Heart left ventricle (tissue), 16 donors: ENCODE data around the gene PBX1. TPM values are rescaled to one million over a fixed set of nuclear protein-coding genes. Genes with fewer than 3 reads are reported as not detected.

Experiments used
- ATAC-seq, 4 donors: fragments of 200-7000 bp; cut with Tn5 transposase; one replicate each; pipeline ENCODE4 v1.9.1; 2020 to 2022; ENCODE audit warnings: moderate library complexity in 4 of 4, mild to moderate bottlenecking in 3 of 4, moderate number of reproducible peaks in 1 of 4
- DNase-seq, 5 donors: peaks; one replicate each; pipeline ENCODE4 v3.0.0-alpha.2; 2020
- H3K27ac ChIP-seq, 12 donors: fragments of 200-600 bp; sonication (generic) in 4 of 12; one replicate each; pipeline versions ENCODE4 v1.5.0 to v1.8.0; 2016 to 2022; ENCODE audit warnings: mild to moderate bottlenecking in 2 of 12
- H3K27me3 ChIP-seq, 9 donors: fragments of 200-600 bp; sonication (generic) in 2 of 9; one replicate each; pipeline versions ENCODE4 v1.5.1 to v1.8.0; 2016 to 2022; ENCODE audit warnings: mild to moderate bottlenecking in 3 of 9
- H3K36me3 ChIP-seq, 9 donors: fragments of 200-600 bp; sonication (generic) in 2 of 9; one replicate each; pipeline versions ENCODE4 v1.5.0 to v1.8.0; 2018 to 2022; ENCODE audit warnings: mild to moderate bottlenecking in 2 of 9
- H3K4me1 ChIP-seq, 12 donors: fragments of 200-600 bp; sonication (generic) in 4 of 12; one replicate each; pipeline versions ENCODE4 v1.5.0 to v1.8.0; 2016 to 2022; ENCODE audit warnings: mild to moderate bottlenecking in 3 of 12
- H3K4me3 ChIP-seq, 12 donors: fragments of 200-600 bp; sonication (generic) in 4 of 12; one replicate each; pipeline versions ENCODE4 v1.5.0 to v1.8.0; 2017 to 2022; ENCODE audit warnings: mild to moderate bottlenecking in 9 of 12, moderate library complexity in 4 of 12
- H3K9me3 ChIP-seq, 12 donors: fragments of 200-600 bp; sonication (generic) in 4 of 12; one replicate each; pipeline versions ENCODE4 v1.5.0 to v1.8.0; 2016 to 2022; ENCODE audit warnings: mild to moderate bottlenecking in 1 of 12
- POLR2A ChIP-seq, 2 donors: fragments of 450-650 bp; IDR thresholded peaks; one replicate each; pipeline ENCODE4 v1.6.1; 2017; ENCODE audit warnings: antibody characterized with exemption in 2 of 2, mild to moderate bottlenecking in 2 of 2, moderate library complexity in 2 of 2
- WGBS, 4 donors: extraction: QIAGEN DNeasy Blood & Tissue Kit in 2 of 4; methylation state at CpG; one replicate each; pipeline versions ENCODE4 v1.1.5 to v1.1.7; 2013 to 2018; 5-methylcytosine and 5-hydroxymethylcytosine counted together
- intact Hi-C, 10 donors: fragments of 100-400 bp; cut with DNase I; formaldehyde crosslinking; loops; one replicate each; pipeline versions ENCODE4 v1.11.1 to v1.14.2; 2022
- polyA plus RNA-seq, 2 donors: library from polyadenylated mRNA; stranded (reverse); fragments of 200-250 nt; gene quantifications; one replicate each; pipeline ENCODE4 v1.2.3, GENCODE V29; 2013
- total RNA-seq, 9 donors: library from RNA; depleted of rRNA in 2 of 9; stranded (reverse); fragments of >200 nt in 2 of 9; fragmentation: NEBNext Ultra II Directional in 3 of 9; extraction: Animal tissue kit (Norgen Biotek cat#: 25700) in 3 of 9; gene quantifications; one replicate each; pipeline versions ENCODE4 v1.1.0 to v1.2.4, GENCODE V29; 2016 to 2023
- TF ChIP-seq, protein P1 (sequence below), 12 donors: fragments of 200-600 bp; sonication (generic) in 4 of 12; IDR thresholded peaks; one replicate each; pipeline versions ENCODE4 v1.5.0 to v1.8.0; 2018 to 2022; ENCODE audit warnings: antibody characterized with exemption in 12 of 12, mild to moderate bottlenecking in 5 of 12
- donor health status: ischemic (EF 13 %, LVEDD 7.1; RV severe dilation, severe dysfunction).
- donor health status: healthy with polysubstance abuse.
- donor health status: DM: no; HTN: yes; CAD: no.
- donor health status: DM: no; HTN: no; CAD: no.
- donor health status: ischemic (EF 25% LVEDD 6.9; RV normal size, moderate dysfunction).
- donor health status: ischemic (EF 25% LVEDD 5.7; RV mildly dilated, moderate dysfunction).
- donor health status: healthy.
- donor health status: DM: yes; HTN: yes; CAD: no.
- donor health status: ischemic (EF 35%, LVEDD 5.7; RV mildly dilated, moderate dysfunction).
- donor health status: nonischemic (EF 11% LVEDD 7.7; RV severe dilation, severe dysfunction).
- donor health status: DM: yes; HTN: yes; CAD: no.
- donor health status: PGD.
- donor health status: ischemic (EF 29% LVEDD 5.4; RV normal size, mild dysfunction).
- donor health status: nonischemic (EF 23%, LVEDD 6.1; RV moderate dilation, normal function).

The PBX1 gene
- total and polyA plus RNA-seq, 11 donors: 15.2 to 78.2 (median 59.1) TPM

GRCh38 chr1:164803366-164803765 lies 244.4 kb downstream of the PBX1 start:
- DNase-seq: no peak
- intact Hi-C loops: loop anchor here in 2 of 10 donors (10.0 kb wide), 1 partner anchor 271 kb away; no protein-coding TSS in a partner anchor
- no peaks in the 10 kb centered on the region for H3K9me3 ChIP-seq
- H3K27me3 ChIP-seq: no peaks in the 10 kb centered on the region
- H3K36me3 ChIP-seq: peaks cover 0 to 44% (median 21%) of the 10 kb centered on the region in 9 donors
- peaks cover 0 to 47% (median 31%) of the 10 kb centered on the region in 12 donors for H3K4me1 ChIP-seq
- no peak for ATAC-seq
- TF ChIP-seq, protein P1, sequence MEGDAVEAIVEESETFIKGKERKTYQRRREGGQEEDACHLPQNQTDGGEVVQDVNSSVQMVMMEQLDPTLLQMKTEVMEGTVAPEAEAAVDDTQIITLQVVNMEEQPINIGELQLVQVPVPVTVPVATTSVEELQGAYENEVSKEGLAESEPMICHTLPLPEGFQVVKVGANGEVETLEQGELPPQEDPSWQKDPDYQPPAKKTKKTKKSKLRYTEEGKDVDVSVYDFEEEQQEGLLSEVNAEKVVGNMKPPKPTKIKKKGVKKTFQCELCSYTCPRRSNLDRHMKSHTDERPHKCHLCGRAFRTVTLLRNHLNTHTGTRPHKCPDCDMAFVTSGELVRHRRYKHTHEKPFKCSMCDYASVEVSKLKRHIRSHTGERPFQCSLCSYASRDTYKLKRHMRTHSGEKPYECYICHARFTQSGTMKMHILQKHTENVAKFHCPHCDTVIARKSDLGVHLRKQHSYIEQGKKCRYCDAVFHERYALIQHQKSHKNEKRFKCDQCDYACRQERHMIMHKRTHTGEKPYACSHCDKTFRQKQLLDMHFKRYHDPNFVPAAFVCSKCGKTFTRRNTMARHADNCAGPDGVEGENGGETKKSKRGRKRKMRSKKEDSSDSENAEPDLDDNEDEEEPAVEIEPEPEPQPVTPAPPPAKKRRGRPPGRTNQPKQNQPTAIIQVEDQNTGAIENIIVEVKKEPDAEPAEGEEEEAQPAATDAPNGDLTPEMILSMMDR (IDR thresholded peaks at IDR 0.05): no peak
- TF ChIP-seq POLR2A (IDR thresholded peaks at IDR 0.05): no peak
- H3K27ac ChIP-seq: no peak overlapping the region
- 85 to 91% (median 86%) methylated on average over 5 of the region's 5 CpGs for WGBS, 4 donors
- no peak overlapping the region for H3K4me3 ChIP-seq

GRCh38 chr1:164804366-164804765 lies 245.4 kb downstream of the PBX1 start:
- ATAC-seq (peak in 2 of 4 donors; percentile 43 to 67), DNase-seq (no peak)
- 51 to 65% (median 59%) methylated on average over 2 of the region's 2 CpGs for WGBS, 4 donors
- Histone ChIP-seq H3K27ac (no peak overlapping the region), H3K36me3 (peaks cover 0 to 54% (median 26%) of the 10 kb centered on the region in 9 donors), H3K4me1 (peaks cover 0 to 47% (median 31%) of the 10 kb centered on the region in 12 donors), H3K27me3 (no peaks in the 10 kb centered on the region), H3K9me3 (no peaks in the 10 kb centered on the region), H3K4me3 (no peak overlapping the region)
- TF ChIP-seq POLR2A (IDR thresholded peaks at IDR 0.05): no peak
- TF ChIP-seq, protein P1 (IDR thresholded peaks at IDR 0.05): no peak
- intact Hi-C loops: loop anchor here in 2 of 10 donors (10.0 kb wide), 1 partner anchor 270 kb away; no protein-coding TSS in a partner anchor

DNA sequence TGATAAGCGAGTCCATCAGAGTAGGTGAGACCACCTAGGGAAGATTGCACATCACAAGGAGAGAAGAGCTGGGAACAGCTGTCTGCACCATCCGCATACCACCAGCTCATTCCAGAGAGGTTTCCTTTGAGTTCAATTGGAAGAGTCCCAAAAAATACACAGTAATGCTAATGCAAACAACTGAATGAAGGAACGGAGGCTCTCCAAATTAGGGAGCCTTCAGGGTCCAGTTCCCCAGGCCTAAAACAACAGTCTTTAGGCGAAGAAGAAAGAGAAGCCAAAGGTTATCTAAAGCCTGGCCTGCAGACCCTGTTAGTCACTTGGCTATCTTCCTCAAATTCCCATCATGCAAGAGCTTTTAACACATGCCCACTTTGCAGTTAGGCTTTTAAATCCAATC lies 246.4 kb downstream of the PBX1 start:
- Histone ChIP-seq H3K4me1 (peaks cover 0 to 47% (median 31%) of the 10 kb centered on the region in 12 donors), H3K4me3 (no peak overlapping the region), H3K27ac (no peak overlapping the region), H3K36me3 (peaks cover 0 to 50% (median 17%) of the 10 kb centered on the region in 9 donors), H3K9me3 (no peaks in the 10 kb centered on the region), H3K27me3 (no peaks in the 10 kb centered on the region)
- TF ChIP-seq, protein P1 (IDR thresholded peaks at IDR 0.05): no peak
- no peak for TF ChIP-seq POLR2A (IDR thresholded peaks at IDR 0.05)
- DNase-seq: no peak
- WGBS, 4 donors: 60 to 69% (median 63%) methylated on average over 4 of the region's 4 CpGs
- ATAC-seq: peak in 2 of 4 donors; percentile 17 to 43
- intact Hi-C loops: loop anchor here in 2 of 10 donors (10.0 kb wide), 1 partner anchor 269 kb away; no protein-coding TSS in a partner anchor

GRCh38 chr1:164806531-164806930 lies 247.5 kb downstream of the PBX1 start:
- Histone ChIP-seq H3K36me3 (peaks cover 0 to 53% (median 15%) of the 10 kb centered on the region in 9 donors), H3K27ac (no peak overlapping the region)

More at GRCh38 chr1:164806531-164806930, 247.5 kb downstream of the PBX1 start:
- H3K9me3 ChIP-seq: no peaks in the 10 kb centered on the region
- no peak for TF ChIP-seq POLR2A (IDR thresholded peaks at IDR 0.05)
- TF ChIP-seq, protein P1 (IDR thresholded peaks at IDR 0.05): no peak
- DNase-seq (no peak), ATAC-seq (no peak)
- intact Hi-C loops: loop anchor here in 2 of 10 donors (10.0 kb wide), 1 partner anchor 268 kb away; no protein-coding TSS in a partner anchor
- WGBS, 4 donors: 77 to 89% (median 79%) methylated on average over 6 of the region's 6 CpGs
- H3K4me3 ChIP-seq: no peak overlapping the region
- H3K4me1 ChIP-seq: peaks cover 0 to 42% (median 28%) of the 10 kb centered on the region in 12 donors
- H3K27me3 ChIP-seq: no peaks in the 10 kb centered on the region
